ENCODE data around the gene DVL1. TPM values are rescaled to one million over a fixed set of nuclear protein-coding genes. Genes with fewer than 3 reads are reported as not detected.
"Not testable (repeated sequence)": the region's sequence is repeated elsewhere in the genome, so short reads cannot be mapped to it uniquely, and the experiment has no call there.

Gene DVL1
- total RNA-seq, 2 donors from 2014 or later = 66.2 to 101 TPM

DNA sequence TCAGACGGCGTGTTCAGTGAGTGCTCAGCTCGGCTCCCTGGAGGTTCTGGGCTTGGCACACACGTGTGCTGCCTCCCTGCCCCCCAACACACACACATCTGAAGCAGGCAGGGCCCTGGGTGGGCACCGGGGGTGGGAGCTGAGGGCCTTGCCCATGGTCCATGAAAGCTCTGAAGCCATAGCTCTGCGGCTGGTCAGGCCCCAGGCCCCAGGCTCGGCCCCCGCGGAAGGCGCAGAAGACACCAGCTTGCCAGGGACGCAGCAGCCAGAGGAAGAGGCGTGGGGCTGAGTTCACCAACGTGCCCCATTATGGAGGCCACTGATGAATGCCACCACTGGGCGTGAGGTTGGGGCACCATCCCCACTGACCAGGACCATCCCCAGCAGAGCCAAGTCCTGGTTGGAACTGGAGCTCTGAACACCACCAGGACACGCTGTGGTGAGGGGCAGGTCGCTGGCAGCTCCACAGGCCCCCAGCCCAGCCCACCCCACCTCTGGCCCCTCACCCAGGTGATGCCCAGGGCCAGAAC lies 21.6 kb upstream of the DVL1 start:
- no peak for DNase-seq (ENCODE audit: low spot score)
- TF ChIP-seq, protein P1, sequence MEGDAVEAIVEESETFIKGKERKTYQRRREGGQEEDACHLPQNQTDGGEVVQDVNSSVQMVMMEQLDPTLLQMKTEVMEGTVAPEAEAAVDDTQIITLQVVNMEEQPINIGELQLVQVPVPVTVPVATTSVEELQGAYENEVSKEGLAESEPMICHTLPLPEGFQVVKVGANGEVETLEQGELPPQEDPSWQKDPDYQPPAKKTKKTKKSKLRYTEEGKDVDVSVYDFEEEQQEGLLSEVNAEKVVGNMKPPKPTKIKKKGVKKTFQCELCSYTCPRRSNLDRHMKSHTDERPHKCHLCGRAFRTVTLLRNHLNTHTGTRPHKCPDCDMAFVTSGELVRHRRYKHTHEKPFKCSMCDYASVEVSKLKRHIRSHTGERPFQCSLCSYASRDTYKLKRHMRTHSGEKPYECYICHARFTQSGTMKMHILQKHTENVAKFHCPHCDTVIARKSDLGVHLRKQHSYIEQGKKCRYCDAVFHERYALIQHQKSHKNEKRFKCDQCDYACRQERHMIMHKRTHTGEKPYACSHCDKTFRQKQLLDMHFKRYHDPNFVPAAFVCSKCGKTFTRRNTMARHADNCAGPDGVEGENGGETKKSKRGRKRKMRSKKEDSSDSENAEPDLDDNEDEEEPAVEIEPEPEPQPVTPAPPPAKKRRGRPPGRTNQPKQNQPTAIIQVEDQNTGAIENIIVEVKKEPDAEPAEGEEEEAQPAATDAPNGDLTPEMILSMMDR (IDR thresholded peaks at IDR 0.05) = no peak
- no peak overlapping the region for H3K27ac ChIP-seq

GRCh38 chr1:1370094-1370493 lies 20.9 kb upstream of the DVL1 start:
- H3K4me1 ChIP-seq (ENCODE audit: control insufficient read depth in 1 of 2, low read depth in 2 of 2) = peaks cover 18 to 29% of the 10 kb centered on the region in 2 donors
- DNase-seq (ENCODE audit: low spot score); ATAC-seq (ENCODE audit: insufficient number of reproducible peaks, low FRiP score, low read depth); H3K4me3 ChIP-seq; H3K36me3 ChIP-seq; H3K27ac ChIP-seq; H3K27me3 ChIP-seq (replicated peaks; ENCODE audit: insufficient read depth); H3K9me3 ChIP-seq: not testable (repeated sequence)

More for the DNA sequence above, 21.6 kb upstream of the DVL1 start:
- Histone ChIP-seq H3K27me3 (replicated peaks; ENCODE audit: insufficient read depth) (no peaks in the 10 kb centered on the region), H3K9me3 (no peaks in the 10 kb centered on the region), H3K36me3 (peaks cover 7% of the 10 kb centered on the region), H3K4me1 (ENCODE audit: control insufficient read depth in 1 of 2, low read depth in 2 of 2) (peaks cover 20 to 29% of the 10 kb centered on the region in 2 donors), H3K4me3 (no peak overlapping the region)
- no peak for ATAC-seq (ENCODE audit: insufficient number of reproducible peaks, low FRiP score, low read depth)

DNA sequence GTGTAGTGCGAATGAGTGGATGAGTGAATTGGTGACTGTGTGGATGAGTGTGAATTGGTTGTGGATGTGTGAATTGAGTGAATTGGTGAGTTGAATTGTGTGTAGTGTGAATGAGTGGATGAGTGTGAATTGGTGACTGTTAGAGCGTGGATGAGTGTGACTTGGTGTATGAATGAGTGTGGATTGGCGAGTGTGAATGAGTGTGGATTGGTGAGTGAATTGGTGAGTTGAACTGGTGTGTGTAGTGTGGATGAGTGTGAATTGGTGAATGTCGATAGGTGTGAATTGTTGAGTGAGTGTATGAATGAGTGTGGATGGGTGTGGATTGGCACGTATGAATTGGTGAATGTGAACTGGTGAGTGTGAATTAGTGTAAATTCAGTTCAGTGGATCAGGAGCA lies 18.1 kb upstream of the DVL1 start:
- peaks cover 3 to 13% of the 10 kb centered on the region in 2 donors for H3K4me1 ChIP-seq (ENCODE audit: control insufficient read depth in 1 of 2, low read depth in 2 of 2)
- no peaks in the 10 kb centered on the region for H3K27me3 ChIP-seq (replicated peaks; ENCODE audit: insufficient read depth)
- TF ChIP-seq, protein P1 (IDR thresholded peaks at IDR 0.05) = no peak
- no peak for DNase-seq (ENCODE audit: low spot score)
- no peak overlapping the region for H3K27ac ChIP-seq
- ATAC-seq (ENCODE audit: insufficient number of reproducible peaks, low FRiP score, low read depth) = no peak
- no peak overlapping the region for H3K4me3 ChIP-seq
- no peaks in the 10 kb centered on the region for H3K9me3 ChIP-seq
- no peaks in the 10 kb centered on the region for H3K36me3 ChIP-seq

DNA sequence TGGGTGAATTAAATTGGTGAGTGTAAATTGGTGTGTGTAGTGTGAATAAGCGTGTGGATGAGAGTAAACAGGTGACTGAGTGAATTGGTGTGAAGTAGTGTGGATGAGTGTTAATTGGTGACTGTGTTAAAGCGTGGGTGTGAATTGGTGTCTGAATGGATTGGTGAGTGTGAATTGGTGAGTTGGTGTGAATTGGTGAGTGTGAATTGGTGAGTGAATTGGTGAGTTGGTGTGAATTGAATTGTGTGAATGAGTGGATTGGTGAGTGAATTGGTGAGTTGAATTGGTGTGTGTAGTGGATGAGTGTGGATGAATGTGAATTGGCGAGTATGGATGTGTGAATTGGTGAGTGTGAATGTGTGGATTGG lies 17.5 kb upstream of the DVL1 start:
- Histone ChIP-seq H3K9me3 (no peaks in the 10 kb centered on the region), H3K27me3 (replicated peaks; ENCODE audit: insufficient read depth) (no peaks in the 10 kb centered on the region), H3K4me3 (no peak overlapping the region), H3K27ac (no peak overlapping the region), H3K36me3 (no peaks in the 10 kb centered on the region), H3K4me1 (ENCODE audit: control insufficient read depth in 1 of 2, low read depth in 2 of 2) (peaks cover 1 to 13% of the 10 kb centered on the region in 2 donors)
- DNase-seq (ENCODE audit: low spot score) (no peak), ATAC-seq (ENCODE audit: insufficient number of reproducible peaks, low FRiP score, low read depth) (no peak)
- TF ChIP-seq, protein P1 (IDR thresholded peaks at IDR 0.05) = no peak

GRCh38 chr1:1365875-1366698 lies 16.9 kb upstream of the DVL1 start:
- H3K27me3 ChIP-seq (replicated peaks; ENCODE audit: insufficient read depth) = no peaks in the 10 kb centered on the region
- no peak overlapping the region for H3K27ac ChIP-seq
- no peak for ATAC-seq (ENCODE audit: insufficient number of reproducible peaks, low FRiP score, low read depth)
- TF ChIP-seq, protein P1 (IDR thresholded peaks at IDR 0.05) = no peak
- no peak overlapping the region for H3K4me3 ChIP-seq
- H3K9me3 ChIP-seq = no peaks in the 10 kb centered on the region
- H3K36me3 ChIP-seq = no peaks in the 10 kb centered on the region
- H3K4me1 ChIP-seq (ENCODE audit: control insufficient read depth in 1 of 2, low read depth in 2 of 2) = peaks cover 4 to 15% of the 10 kb centered on the region in 2 donors
- DNase-seq (ENCODE audit: low spot score) = no peak
